Peyer's patch (tissue), 4 donors: ENCODE measurements around the gene HIVEP2.

Source experiments
- CTCF ChIP-seq, 6 experiments: fragments of 450-650 bp in 4 of 6; fragments of 200-600 bp in 2 of 6; sonication (generic) in 1 of 6; IDR thresholded peaks; one replicate each; pipeline ENCODE4 v1.5.1; 2017 to 2019; ENCODE audit warnings: antibody characterized with exemption in 6 of 6, mild to moderate bottlenecking in 3 of 6, moderate library complexity in 1 of 6
- POLR2A ChIP-seq, 2 donors: fragments of 450-650 bp; IDR thresholded peaks; one replicate each; pipeline ENCODE4 v1.5.1; 2017; ENCODE audit warnings: antibody characterized with exemption in 2 of 2, mild to moderate bottlenecking in 2 of 2, moderate library complexity in 2 of 2

- no peak for TF ChIP-seq CTCF (IDR thresholded peaks at IDR 0.05)
- TF ChIP-seq POLR2A (IDR thresholded peaks at IDR 0.05), result no peak
These were observed 163.8 kb downstream of the HIVEP2 start for GRCh38 chr6:142781129-142781528.
